IPS-NIHi7 (cell line): ENCODE measurements around the gene SDHAF3.
"Not testable (repeated sequence)": the region's sequence is repeated elsewhere in the genome, so short reads cannot be mapped to it uniquely, and the experiment has no call there.

Experiments
- DNase-seq: peaks from one replicate; pipeline ENCODE4 v3.0.0; 2012; ENCODE audit warnings: mixed read lengths; ENCODE audit errors: extremely low spot score

SDHAF3 gene

DNA sequence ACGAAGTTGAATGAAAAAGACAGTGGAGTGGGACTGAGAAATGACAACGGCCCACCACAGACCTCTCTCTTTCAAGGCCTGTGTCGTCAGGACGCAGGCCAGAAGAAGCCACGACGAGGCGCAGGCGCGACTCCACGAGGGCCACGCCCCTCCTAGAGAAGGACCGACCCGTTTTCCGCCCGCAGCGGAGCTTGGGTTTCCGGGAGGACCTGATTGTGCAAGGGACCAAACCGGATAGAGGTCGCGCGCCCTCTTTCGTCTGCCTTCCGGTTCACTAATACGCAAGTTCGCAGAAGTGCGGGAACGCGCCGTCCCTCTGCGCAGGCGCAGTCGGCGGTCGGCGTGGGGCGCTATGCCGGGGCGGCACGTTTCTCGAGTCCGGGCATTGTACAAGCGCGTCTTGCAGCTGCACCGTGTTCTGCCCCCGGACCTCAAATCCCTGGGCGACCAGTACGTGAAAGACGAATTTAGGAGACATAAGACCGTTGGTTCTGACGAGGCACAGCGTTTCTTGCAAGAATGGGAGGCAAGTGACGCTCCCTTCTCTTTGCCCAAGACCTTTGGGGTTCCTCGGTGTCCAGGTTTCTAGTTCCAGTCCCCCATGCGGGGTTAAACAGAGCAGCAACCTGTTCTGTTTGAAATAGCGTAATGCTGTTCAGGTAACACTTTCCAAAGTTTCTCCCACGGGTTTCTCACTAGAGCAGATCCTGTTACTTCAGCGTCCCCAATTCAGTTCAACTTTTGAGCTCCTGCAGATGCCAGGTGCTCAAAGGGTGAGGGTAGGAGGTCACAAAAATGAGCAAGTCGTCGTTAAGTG, at the start of gene SDHAF3:
TSS of gene SDHAF3 (plus strand) at position 327 of the 817 bp plus-strand sequence. CDS start at position 353, 26 bp downstream.
- DNase-seq = peak; percentile 98

- not testable (repeated sequence) for DNase-seq
These were observed 45.5 kb upstream of the SDHAF3 start for GRCh38 chr7:97072025-97072424.

GRCh38 chr7:97075928-97076327, 41.6 kb upstream of the SDHAF3 start:
- DNase-seq = no peak

DNA sequence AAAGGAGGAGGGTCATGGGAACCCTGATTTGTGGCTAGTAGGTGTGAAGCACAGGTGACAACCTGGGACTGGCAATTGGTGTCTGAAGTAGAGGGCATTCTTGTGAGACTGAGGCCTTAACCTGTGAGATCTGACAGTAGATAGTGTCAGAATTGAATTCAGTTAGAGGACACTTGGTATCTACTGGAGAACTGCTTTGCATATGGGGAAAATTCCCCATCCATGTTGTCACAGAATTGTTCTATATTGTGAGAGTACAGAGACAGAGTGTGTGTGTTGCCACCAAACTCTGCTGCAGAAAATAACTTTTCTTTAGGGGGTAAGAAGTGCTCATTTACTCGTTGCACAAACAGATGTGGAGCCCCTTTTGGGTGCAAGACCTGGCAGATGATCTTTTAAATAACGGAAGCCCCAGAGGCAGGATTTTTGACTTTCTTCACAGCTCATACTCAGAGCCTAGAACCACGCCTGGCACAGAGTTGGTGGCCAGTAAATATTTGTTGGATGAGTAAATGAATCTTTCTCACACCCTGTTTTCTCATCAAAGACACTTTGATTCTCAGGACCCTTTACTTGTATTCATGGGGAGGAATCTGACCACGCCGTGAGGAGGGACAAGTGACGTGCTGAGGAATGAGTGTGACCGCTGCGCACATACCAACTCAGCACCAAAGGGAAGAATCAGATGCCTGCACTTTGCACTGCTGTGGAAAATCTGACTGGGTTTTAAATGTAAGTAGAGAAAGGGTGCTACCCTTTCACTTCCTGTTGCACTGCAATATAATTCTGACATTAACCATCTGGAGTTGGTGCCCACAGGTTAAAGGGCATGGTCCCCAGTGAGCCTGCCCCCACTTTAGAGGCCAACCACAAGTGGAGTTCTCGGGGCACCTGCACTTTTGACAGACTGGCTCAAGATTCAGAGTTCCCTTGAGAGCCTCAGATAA, 39.2 kb upstream of the SDHAF3 start:
- no peak for DNase-seq

DNA sequence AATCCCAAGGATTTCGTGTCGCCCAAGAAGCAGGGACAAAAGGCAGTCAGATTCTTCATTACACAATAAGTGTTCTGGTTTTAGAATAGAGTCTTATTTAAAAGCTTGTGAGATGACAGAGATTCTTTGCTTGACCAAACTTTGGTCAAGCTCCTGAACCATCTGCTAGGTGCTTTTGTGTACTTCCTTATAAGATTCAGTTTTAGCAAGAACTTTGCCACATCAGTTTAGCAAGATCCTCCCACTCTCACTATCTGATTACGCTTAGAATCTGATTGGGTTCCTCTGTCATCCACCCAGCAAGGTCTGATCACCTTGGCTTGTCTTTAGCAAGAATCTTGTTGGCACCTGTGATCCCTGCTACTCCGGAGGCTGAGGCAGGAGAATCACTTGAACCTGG, 38.2 kb upstream of the SDHAF3 start:
- no peak for DNase-seq

DNA sequence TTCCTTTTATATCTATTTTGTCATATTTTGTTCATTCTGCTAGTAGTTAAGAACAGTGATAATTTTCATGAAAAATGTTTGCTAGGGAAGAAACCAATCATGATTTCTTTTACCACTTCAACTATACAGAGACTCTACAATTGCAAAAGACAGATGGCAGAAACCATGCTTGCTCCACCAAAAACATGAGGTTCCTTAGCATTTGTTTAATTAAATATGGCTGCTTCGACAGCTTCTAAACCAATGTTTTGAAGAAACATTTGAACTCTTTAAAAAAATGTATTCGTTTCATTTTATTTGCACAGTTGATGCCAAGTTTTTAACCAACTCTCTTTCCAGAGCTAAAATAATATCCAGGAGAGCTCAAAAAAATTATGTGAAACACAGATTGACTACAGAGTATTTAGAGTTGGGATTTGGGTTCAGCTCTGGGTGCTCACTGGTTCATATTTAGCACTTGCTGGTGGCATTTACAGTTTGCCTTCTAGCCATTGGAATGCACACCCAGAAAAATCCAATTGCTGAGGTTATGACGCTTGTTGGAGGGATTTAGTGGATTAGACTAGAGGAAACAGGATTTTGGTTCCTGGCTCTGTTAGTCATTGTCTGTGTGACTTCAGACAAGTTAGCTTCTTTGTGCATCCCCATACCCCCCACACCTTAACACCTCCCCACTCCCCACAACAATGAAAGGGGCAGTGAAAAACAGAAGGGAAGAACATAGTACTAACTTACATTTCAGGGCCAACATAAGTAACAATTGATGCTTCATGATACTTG, 35.8 kb upstream of the SDHAF3 start:
- DNase-seq = no peak

DNA sequence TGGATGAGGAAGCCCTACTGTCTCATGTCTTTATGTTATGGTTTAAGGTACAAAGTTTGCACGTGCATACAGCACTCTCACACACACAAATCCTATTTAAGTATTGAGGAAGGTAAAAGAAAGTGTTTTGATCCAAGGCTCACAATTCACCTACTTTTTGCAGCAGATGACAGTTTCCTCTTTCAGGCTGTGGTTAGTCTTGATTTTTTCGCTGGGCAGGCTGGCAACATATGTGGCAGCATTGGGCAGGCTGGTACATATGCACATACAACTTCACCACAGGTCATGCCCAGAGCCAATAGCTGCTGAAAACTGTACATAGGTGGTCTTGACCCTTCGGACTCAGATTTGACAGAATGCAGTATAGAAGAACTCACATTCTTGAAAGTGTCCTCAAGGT, 29.1 kb upstream of the SDHAF3 start:
- no peak for DNase-seq

GRCh38 chr7:97089771-97090170, 27.7 kb upstream of the SDHAF3 start:
- no peak for DNase-seq

DNA sequence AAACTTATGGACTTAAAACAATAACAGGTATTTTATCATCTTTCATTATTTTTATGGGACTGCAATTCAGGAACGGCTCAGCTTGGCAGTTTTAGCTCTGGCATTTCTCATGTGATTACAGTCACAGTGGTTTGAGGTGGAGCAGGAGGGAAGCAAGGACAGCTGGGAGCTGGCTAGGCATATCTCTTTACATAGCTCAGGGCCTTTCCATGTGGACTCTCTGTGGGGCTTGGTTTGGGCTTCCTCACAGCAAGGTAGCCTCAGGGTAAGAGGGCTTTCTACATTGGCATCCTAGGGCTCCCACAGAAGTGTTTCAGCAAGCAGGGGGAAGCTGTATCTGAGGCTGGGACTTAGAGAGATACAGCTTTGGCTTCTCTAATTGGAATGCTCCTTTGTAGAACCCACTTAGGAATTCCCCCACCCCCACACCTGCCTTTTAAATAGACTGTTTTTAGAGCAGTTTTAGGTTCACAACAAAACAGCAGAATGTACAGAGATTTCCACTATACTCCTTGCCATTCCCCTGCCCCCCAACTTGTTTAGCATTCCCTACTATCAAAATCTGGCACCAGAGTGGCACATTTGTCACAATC, 26.6 kb upstream of the SDHAF3 start:
- DNase-seq = no peak

GRCh38 chr7:97094284-97094930, 23.1 kb upstream of the SDHAF3 start:
- DNase-seq = no peak

DNA sequence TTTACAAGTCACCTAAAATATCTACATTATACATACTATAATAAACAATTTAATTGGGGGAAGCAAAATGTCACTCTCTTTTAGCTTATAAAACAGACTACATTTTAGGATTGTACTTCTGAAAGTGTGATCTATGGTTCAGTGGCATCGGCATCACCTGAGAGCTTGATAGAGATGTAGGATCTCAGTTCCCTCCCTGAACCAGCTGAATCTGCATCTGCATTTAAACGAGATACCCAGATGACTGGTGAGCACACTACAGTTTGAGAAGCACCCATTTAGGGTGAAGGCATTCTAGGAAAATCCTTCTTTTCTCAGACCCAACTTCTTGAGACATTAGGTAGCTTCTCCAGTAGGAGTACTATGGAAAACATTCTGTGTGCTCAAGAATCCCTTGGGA, 21.5 kb upstream of the SDHAF3 start:
- DNase-seq = no peak

DNA sequence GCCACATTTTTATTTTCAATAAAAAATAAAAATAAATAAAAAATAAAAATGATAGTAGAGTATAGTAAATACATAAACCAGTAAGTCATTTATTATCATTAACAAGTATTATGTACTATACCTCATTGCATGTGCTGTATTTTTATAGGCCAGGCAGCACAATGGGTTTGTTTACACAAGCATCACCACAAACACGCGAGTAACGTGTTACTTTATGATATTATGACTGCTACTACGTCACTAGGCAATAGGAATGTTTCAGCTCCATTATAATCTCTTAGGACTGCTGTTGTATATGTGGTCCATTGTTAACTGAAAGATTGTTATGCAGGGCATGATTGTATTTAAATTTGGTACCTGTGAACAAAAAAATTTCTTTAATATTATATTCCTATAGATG, 20.8 kb upstream of the SDHAF3 start:
- DNase-seq = no peak

GRCh38 chr7:97104719-97105238, 12.7 kb upstream of the SDHAF3 start:
- peak; percentile 83 for DNase-seq

GRCh38 chr7:97107192-97107800, 10.2 kb upstream of the SDHAF3 start:
- DNase-seq = no peak

- no peak for DNase-seq
These were observed 1.2 kb upstream of the SDHAF3 start for GRCh38 chr7:97116308-97116707.

DNA sequence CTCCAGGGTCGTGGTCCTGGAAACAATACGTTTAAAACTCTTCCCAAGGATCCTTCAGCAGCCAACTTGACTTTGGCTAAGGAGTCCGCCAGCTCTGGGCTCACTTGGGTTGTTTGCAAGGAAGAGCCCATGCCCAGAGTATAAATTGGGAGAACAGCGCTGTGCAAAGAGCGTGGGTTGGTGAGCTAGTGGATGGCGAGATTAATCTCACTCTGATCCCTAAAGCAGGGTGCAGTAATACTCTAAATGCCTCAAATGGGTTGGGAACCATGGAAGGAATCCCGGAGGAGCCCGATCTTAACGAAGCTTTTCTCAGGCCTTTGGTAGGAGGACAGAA, 495 bp upstream of the SDHAF3 start:
- DNase-seq = no peak

DNA sequence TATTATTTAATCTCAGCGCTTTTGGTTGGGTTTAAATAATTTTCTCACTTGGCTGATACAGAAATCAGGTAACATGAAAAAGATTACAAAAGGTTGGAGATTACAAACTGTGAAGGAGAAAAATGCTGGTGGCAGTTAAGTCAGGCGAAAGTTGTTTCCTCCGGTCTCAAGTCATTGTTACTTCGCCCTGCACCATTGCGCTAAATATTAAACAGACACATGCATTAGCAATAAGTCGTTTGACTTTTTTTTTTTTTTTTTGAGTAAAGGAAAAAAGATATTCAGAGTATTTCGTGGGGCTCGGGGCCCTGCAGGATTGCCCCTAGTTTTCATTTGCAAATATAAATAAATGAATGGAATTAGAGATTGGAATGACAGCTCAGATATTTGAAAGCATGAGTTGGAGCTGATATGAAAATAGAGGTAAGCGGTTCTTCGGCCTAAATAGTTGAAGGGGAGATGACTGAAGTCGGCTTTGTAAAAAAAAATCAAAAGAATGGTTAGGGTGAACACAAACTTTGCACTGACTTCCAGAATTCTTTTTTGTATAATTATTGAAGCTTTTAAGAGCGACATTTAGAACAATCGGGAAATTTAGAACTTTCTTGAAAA, 914 bp downstream of the SDHAF3 start:
- DNase-seq = no peak

DNA sequence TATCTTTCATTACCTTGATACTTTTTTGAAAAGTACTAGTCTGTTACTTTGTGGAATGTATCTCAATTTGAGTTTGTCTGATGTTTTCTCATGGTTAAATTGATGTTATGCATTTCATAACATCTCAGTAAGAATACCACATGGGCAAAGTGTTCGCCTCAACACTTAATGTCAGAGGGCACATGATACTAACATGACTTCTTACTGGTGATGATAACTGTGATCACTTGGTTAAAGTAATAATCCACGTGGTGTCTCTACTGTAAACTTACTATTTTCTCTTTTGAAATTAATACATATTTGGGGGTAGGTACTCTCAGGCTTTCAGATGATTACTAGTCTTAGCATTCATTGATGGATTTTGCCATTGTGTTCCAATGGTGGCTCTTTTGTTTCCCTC, 2.2 kb downstream of the SDHAF3 start:
- no peak for DNase-seq

DNA sequence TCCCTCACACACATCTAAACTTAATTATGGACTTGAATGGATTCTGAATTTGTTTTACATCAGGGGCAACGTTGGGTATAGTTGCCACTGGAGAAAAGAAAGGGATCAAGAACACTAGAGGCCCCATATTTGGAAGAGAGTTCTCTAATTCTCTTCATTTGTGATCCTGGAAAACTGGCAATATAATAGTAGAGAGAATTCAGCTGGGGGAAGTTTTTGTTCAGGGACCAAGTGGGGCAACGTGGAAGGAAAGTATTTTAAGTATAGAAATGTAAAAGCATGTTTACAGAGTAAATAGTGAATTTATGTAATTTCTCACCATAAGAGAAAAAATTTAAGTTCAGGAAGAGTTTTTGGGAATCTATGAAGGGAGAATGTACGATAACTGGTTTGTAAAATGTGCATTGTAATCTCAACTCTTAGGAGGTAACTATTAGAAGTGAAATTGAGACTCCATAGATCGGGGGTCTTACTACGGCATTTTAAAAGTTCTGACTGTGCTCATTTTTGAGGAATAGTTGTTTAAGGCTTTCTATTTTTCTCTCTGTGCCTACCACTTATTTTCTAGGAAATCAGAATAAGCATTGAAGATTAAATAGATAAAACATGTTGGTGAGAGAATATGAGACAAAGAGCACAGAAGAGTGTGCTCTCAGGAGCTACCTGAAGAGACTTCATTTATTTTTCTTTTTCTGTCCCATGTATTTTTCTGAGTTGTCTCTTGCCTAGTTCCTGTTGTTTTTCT, 3.4 kb downstream of the SDHAF3 start:
- DNase-seq = no peak
